ENCODE results near the gene SNX13. TPM values are rescaled to one million over a fixed set of nuclear protein-coding genes. Genes with fewer than 3 reads are reported as not detected.

SNX13 gene
- total and polyA plus RNA-seq, 9 of the 15 experiments (the other 6 are each of a cell fraction or from before 2014, with no cell fraction given), result 5.6 to 33.2 (median 25.4) TPM

GRCh38 chr7:17855202-17855601, 85.1 kb downstream of the SNX13 start:
- Histone ChIP-seq H3K27me3 (ENCODE audit: control insufficient read depth in 2 of 2, insufficient read depth in 2 of 2, low read length in 2 of 2) (no peaks in the 10 kb centered on the region), H3K27ac (ENCODE audit: extremely low read depth, low read depth, low read length) (no peak overlapping the region), H2AFZ (ENCODE audit: low read depth, low read length) (no peak overlapping the region), H3K9me1 (ENCODE audit: control insufficient read depth, insufficient read depth, low read length) (no peaks in the 10 kb centered on the region), H3K9ac (ENCODE audit: insufficient read depth in 1 of 2, low read depth in 2 of 2, low read length in 2 of 2) (no peak overlapping the region), H3K4me2 (ENCODE audit: insufficient read depth, low read length) (no peak overlapping the region), H3K4me1 (replicated peaks in 1 of 2; ENCODE audit: control insufficient read depth in 2 of 2, insufficient read depth in 2 of 2, low read length in 2 of 2) (no peaks in the 10 kb centered on the region), H3K79me2 (ENCODE audit: control insufficient read depth, insufficient read depth, low read length) (no peaks in the 10 kb centered on the region), H3K9me3 (replicated peaks; ENCODE audit: control insufficient read depth, insufficient read depth, low read depth, low read length) (no peaks in the 10 kb centered on the region), H4K20me1 (replicated peaks; ENCODE audit: control insufficient read depth, insufficient read depth, low read length) (no peaks in the 10 kb centered on the region), H3K4me3 (no peak overlapping the region), H3K36me3 (ENCODE audit: control insufficient read depth, insufficient read depth, low read length) (peaks cover 6% of the 10 kb centered on the region; the same call in 1 of the 3 replicates)
- WGBS (ENCODE audit: insufficient coverage, low coverage, missing lambda C conversion rate), result 27% methylated on average over 1 of the region's 1 CpG
- FAIRE-seq, result no peak
- in situ Hi-C loops (cut with MboI) (no loop called here), intact Hi-C loops (cut with micrococcal nuclease) (no loop called here)
- ChIA-PET CTCF (ENCODE audit: low intra/inter-chr PET ratio) (no interaction called here), POLR2A (no interaction called here)
- no peak for ATAC-seq
- BruUV-seq (replicated peaks), result no TSS peak
- no peak for DNase-seq (ENCODE audit: extremely low read depth in 1 of 4, low spot score in 3 of 4)
- TF ChIP-seq ZNF274 (IDR thresholded peaks at IDR 0.05; ENCODE audit: borderline replicate concordance, low read depth, low read length), result no peak
- no peak for TF ChIP-seq BCL6 (CRISPR knock-in tag; IDR thresholded peaks at IDR 0.05)
- no peak for TF ChIP-seq ZNF668 (CRISPR knock-in tag; IDR thresholded peaks at IDR 0.05)
- TF ChIP-seq RBM39 (optimal IDR thresholded peaks at IDR 0.05; ENCODE audit: low read depth, low read length), result no peak
- no peak for TF ChIP-seq PHF8 (IDR thresholded peaks at IDR 0.05; ENCODE audit: borderline replicate concordance, low read length)
- no peak for TF ChIP-seq FOSL1 (tag; conservative IDR thresholded peaks at IDR 0.05)
- TF ChIP-seq LEF1 (IDR thresholded peaks at IDR 0.05), result no peak
- no peak for TF ChIP-seq KLF10 (CRISPR knock-in tag; IDR thresholded peaks at IDR 0.05)
- no peak for TF ChIP-seq RBBP5 (IDR thresholded peaks at IDR 0.05; ENCODE audit: borderline replicate concordance, insufficient read depth, low read length, poor library complexity, severe bottlenecking)
- no peak for TF ChIP-seq ZNF586 (CRISPR knock-in tag; conservative IDR thresholded peaks at IDR 0.05)
- TF ChIP-seq RBM17 (IDR thresholded peaks at IDR 0.05; ENCODE audit: borderline replicate concordance, low read depth, low read length), result no peak
- no peak for TF ChIP-seq VEZF1 (CRISPR knock-in tag; IDR thresholded peaks at IDR 0.05)
- TF ChIP-seq ARHGAP35 (IDR thresholded peaks at IDR 0.05; ENCODE audit: partially characterized antibody), result no peak
- TF ChIP-seq ATF2 (CRISPR knock-in tag; IDR thresholded peaks at IDR 0.05), result no peak
- no peak for TF ChIP-seq ZNF146 (CRISPR knock-in tag; IDR thresholded peaks at IDR 0.05; ENCODE audit: unreplicated experiment)
- no peak for TF ChIP-seq ID3 (CRISPR knock-in tag; IDR thresholded peaks at IDR 0.05)
- no peak for TF ChIP-seq ID3 (tag; IDR thresholded peaks at IDR 0.05)

Data from K562 (cell line).